ENCODE results near the gene PAXX.
"Not testable (repeated sequence)": the region's sequence is repeated elsewhere in the genome, so short reads cannot be mapped to it uniquely, and the experiment has no call there.

The PAXX gene

GRCh38 chr9:137032858-137033257, 40.6 kb downstream of the PAXX start:
- no peak for DNase-seq (ENCODE audit: low read depth)

- not testable (repeated sequence) for DNase-seq (ENCODE audit: low read depth)
Measured at GRCh38 chr9:137033481-137033880, 41.3 kb downstream of the PAXX start.

GRCh38 chr9:137034039-137034708, 42.0 kb downstream of the PAXX start:
- DNase-seq (ENCODE audit: low read depth) = no peak

GRCh38 chr9:137034709-137035506, 42.7 kb downstream of the PAXX start:
- peak; percentile 76 for DNase-seq (ENCODE audit: low read depth)

GRCh38 chr9:137035507-137035834, 43.2 kb downstream of the PAXX start:
- no peak for DNase-seq (ENCODE audit: low read depth)

GRCh38 chr9:137035937-137036336, 43.7 kb downstream of the PAXX start:
- DNase-seq (ENCODE audit: low read depth) = no peak

GRCh38 chr9:137037035-137037434, 44.8 kb downstream of the PAXX start:
- no peak for DNase-seq (ENCODE audit: low read depth)

GRCh38 chr9:137037483-137037882, 45.3 kb downstream of the PAXX start:
- DNase-seq (ENCODE audit: low read depth) = no peak

GRCh38 chr9:137038916-137039315, 46.7 kb downstream of the PAXX start:
- DNase-seq (ENCODE audit: low read depth) = no peak

GRCh38 chr9:137039611-137040366, 47.6 kb downstream of the PAXX start:
- DNase-seq (ENCODE audit: low read depth) = no peak

GRCh38 chr9:137040568-137040967, 48.3 kb downstream of the PAXX start:
- no peak for DNase-seq (ENCODE audit: low read depth)

- DNase-seq (ENCODE audit: low read depth) = no peak
Measured at GRCh38 chr9:137041124-137041523, 48.9 kb downstream of the PAXX start.

- DNase-seq (ENCODE audit: low read depth) = no peak
Measured at GRCh38 chr9:137042751-137043727, 50.8 kb downstream of the PAXX start.

Data from activated T-helper 9 cell treated with anti-CD3 and anti-CD28 coated beads, Interleukin-2, amount 50 U/mL, for 16 hours (primary cell).